SK-N-SH treated with all-trans-retinoic acid at 6 μM for 48 hours (cell line): ENCODE results near the gene AKR7A3.

Source experiments
- CSRNP3 ChIP-seq: fragments of 250-450 bp; sonication (Bioruptor Pico); IDR thresholded peaks from 2 replicates; pipeline ENCODE4 v1.5.1; 2021; ENCODE audit warnings: mild to moderate bottlenecking, moderate library complexity
- OSR1 ChIP-seq: fragments of 250-450 bp; sonication (Bioruptor Pico); IDR thresholded peaks from 2 replicates; pipeline ENCODE4 v1.8.0; 2022; ENCODE audit warnings: moderate library complexity, mild to moderate bottlenecking, inconsistent platforms
- PATZ1 ChIP-seq: fragments of 250-450 bp; sonication (Bioruptor Pico); IDR thresholded peaks from 2 replicates; pipeline ENCODE4 v1.8.0; 2020; ENCODE audit warnings: mild to moderate bottlenecking, moderate library complexity, borderline replicate concordance
- RARB ChIP-seq: fragments of 250-450 bp; sonication (Bioruptor Pico); IDR thresholded peaks from 2 replicates; pipeline ENCODE4 v1.8.0; 2021; ENCODE audit warnings: mild to moderate bottlenecking, moderate library complexity
- SNAI2 ChIP-seq: fragments of 250-450 bp; sonication (Bioruptor Pico); IDR thresholded peaks from 2 replicates; pipeline ENCODE4 v1.5.0; 2020; ENCODE audit warnings: mild to moderate bottlenecking, moderate library complexity
- TSHZ2 ChIP-seq: fragments of 250-450 bp; sonication (Bioruptor Pico); IDR thresholded peaks from 2 replicates; pipeline ENCODE4 v1.5.0; 2020; ENCODE audit warnings: mild to moderate bottlenecking, moderate library complexity
- ZFP3 ChIP-seq: fragments of 250-450 bp; sonication (Bioruptor Pico); IDR thresholded peaks from 2 replicates; pipeline ENCODE4 v1.5.0; 2020; ENCODE audit warnings: mild to moderate bottlenecking, moderate library complexity
- ZFP30 ChIP-seq: fragments of 450-650 bp; formaldehyde crosslinking; IDR thresholded peaks from 2 replicates; pipeline ENCODE4 v1.5.0; 2022; ENCODE audit warnings: mild to moderate bottlenecking, moderate library complexity

- no peak for TF ChIP-seq TSHZ2 (CRISPR knock-in tag)
- TF ChIP-seq ZFP3 (CRISPR knock-in tag), result no peak
- TF ChIP-seq ZFP30, result no peak
- no peak for TF ChIP-seq PATZ1 (CRISPR knock-in tag)
- no peak for TF ChIP-seq CSRNP3 (CRISPR knock-in tag)
- TF ChIP-seq RARB, result no peak
- no peak for TF ChIP-seq OSR1 (CRISPR knock-in tag)
- TF ChIP-seq SNAI2, result no peak
These were observed 22.9 kb upstream of the AKR7A3 start for GRCh38 chr1:19311503-19311930.
